HepG2 (cell line): ENCODE results near the gene SREBF1. TPM values are rescaled to one million over a fixed set of nuclear protein-coding genes. Genes with fewer than 3 reads are reported as not detected.

Experiments used
- FIP1L1 ChIP-seq: fragments of 200-400 bp; formaldehyde crosslinking; IDR thresholded peaks from 2 replicates; pipeline ENCODE4 v1.6.1; 2018; ENCODE audit warnings: low read depth, mild to moderate bottlenecking, low read length, moderate library complexity, borderline replicate concordance; ENCODE audit not compliant: insufficient read depth
- GATAD1 ChIP-seq: IDR thresholded peaks from 2 replicates; pipeline ENCODE4 v1.6.1; 2016; ENCODE audit warnings: missing genetic modification reagents, missing compliant biosample characterization
- IRF2 ChIP-seq: IDR thresholded peaks from 2 replicates; pipeline ENCODE4 v1.6.1; 2018; ENCODE audit warnings: missing genetic modification reagents, missing compliant biosample characterization
- MZF1 ChIP-seq: sonication (generic); formaldehyde crosslinking; IDR thresholded peaks from 2 replicates; pipeline ENCODE4 v1.8.1; 2023; ENCODE audit warnings: mild to moderate bottlenecking, missing genetic modification reagents, borderline replicate concordance
- NCOR1 ChIP-seq: fragments of 200-600 bp; sonication (generic); IDR thresholded peaks from 2 replicates; pipeline ENCODE4 v1.7.0; 2017; ENCODE audit warnings: antibody characterized with exemption, low read length, borderline replicate concordance
- PAF1 ChIP-seq: IDR thresholded peaks from 2 replicates; pipeline ENCODE4 v1.6.1; 2016; ENCODE audit warnings: missing genetic modification reagents, missing compliant biosample characterization
- POGZ ChIP-seq: sonication (generic); formaldehyde crosslinking; IDR thresholded peaks from 2 replicates; pipeline ENCODE4 v1.4.0; 2020; ENCODE audit warnings: mild to moderate bottlenecking, missing genetic modification reagents
- SAP130 ChIP-seq: IDR thresholded peaks from 2 replicates; pipeline ENCODE4 v1.6.1; 2016; ENCODE audit warnings: low read depth
- SMARCC2 ChIP-seq: fragments of 450-650 bp; IDR thresholded peaks from 2 replicates; pipeline ENCODE4 v1.6.1; 2017; ENCODE audit warnings: antibody characterized with exemption, mild to moderate bottlenecking
- U2AF1 ChIP-seq: fragments of 200-400 bp; formaldehyde crosslinking; optimal IDR thresholded peaks from 2 replicates; pipeline ENCODE3; 2017; ENCODE audit warnings: mild to moderate bottlenecking, low read depth, low read length
- ZNF274 ChIP-seq: sonication (generic); formaldehyde crosslinking; IDR thresholded peaks from 2 replicates; pipeline ENCODE4 v1.5.1; 2020; ENCODE audit warnings: mild to moderate bottlenecking, missing genetic modification reagents
- ZNF382 ChIP-seq: sonication (generic); formaldehyde crosslinking; IDR thresholded peaks from 2 replicates; pipeline ENCODE4 v1.5.0; 2020; ENCODE audit warnings: missing genetic modification reagents, mild to moderate bottlenecking, borderline replicate concordance
- ZNF567 ChIP-seq: sonication (generic); formaldehyde crosslinking; IDR thresholded peaks from 2 replicates; pipeline ENCODE4 v1.8.1; 2023; ENCODE audit warnings: mild to moderate bottlenecking, missing genetic modification reagents, borderline replicate concordance
- polyA plus RNA-seq, 8 experiments: library from polyadenylated mRNA; depleted of rRNA in 3 of 8; stranded (reverse) in 7 of 8; unstranded in 1 of 8; fragments of >200 nt; fragmentation: Illumina TruSeq in 4 of 8; extraction: Trizol in 4 of 8; gene quantifications; 2 replicates each; pipeline versions ENCODE4 v1.2.1 to v1.2.3, GENCODE V29; 2011 to 2016; ENCODE audit warnings: low read depth in 4 of 8, missing spikeins in 1 of 8, mixed read lengths in 1 of 8; ENCODE audit not compliant: insufficient read depth in 1 of 8
- total RNA-seq, 5 experiments: library from RNA; depleted of rRNA; stranded (reverse); fragments of >200 nt; fragmentation: Illumina TruSeq; extraction: Trizol; gene quantifications; 2 replicates each; pipeline ENCODE4 v1.2.3, GENCODE V29; 2016; ENCODE audit warnings: low read depth in 1 of 5
- TF ChIP-seq, protein P1 (sequence below): sonication (generic); formaldehyde crosslinking; IDR thresholded peaks from 2 replicates; pipeline ENCODE4 v1.5.0; 2020; ENCODE audit warnings: mild to moderate bottlenecking, missing genetic modification reagents
- TF ChIP-seq, protein P2 (sequence below): sonication (generic); formaldehyde crosslinking; IDR thresholded peaks from 2 replicates; pipeline ENCODE4 v1.4.0; 2020; ENCODE audit warnings: missing genetic modification reagents
- TF ChIP-seq, protein P3 (sequence below): sonication (generic); formaldehyde crosslinking; IDR thresholded peaks from 2 replicates; pipeline ENCODE4 v1.5.0; 2020; ENCODE audit warnings: mild to moderate bottlenecking, missing genetic modification reagents, borderline replicate concordance
- TF ChIP-seq, protein P4 (sequence below): sonication (generic); formaldehyde crosslinking; IDR thresholded peaks from 2 replicates; pipeline ENCODE4 v1.8.1; 2023; ENCODE audit warnings: mild to moderate bottlenecking, moderate library complexity, missing genetic modification reagents
- TF ChIP-seq, protein P5 (sequence below): sonication (generic); formaldehyde crosslinking; IDR thresholded peaks from 2 replicates; pipeline ENCODE4 v1.4.0; 2020; ENCODE audit warnings: missing genetic modification reagents
- TF ChIP-seq, protein P6 (sequence below): sonication (generic); formaldehyde crosslinking; IDR thresholded peaks from 2 replicates; pipeline ENCODE4 v1.8.0; 2022; ENCODE audit warnings: mild to moderate bottlenecking, missing genetic modification reagents, moderate library complexity
- TF ChIP-seq, protein P7 (sequence below): sonication (generic); formaldehyde crosslinking; IDR thresholded peaks from 2 replicates; pipeline ENCODE4 v1.4.0; 2020; ENCODE audit warnings: mild to moderate bottlenecking, missing genetic modification reagents

Gene SREBF1
- total and polyA plus RNA-seq, 2 of the 13 experiments (the other 11 are each of a cell fraction or from before 2014, with no cell fraction given), result 34.3 to 38.0 TPM

DNA sequence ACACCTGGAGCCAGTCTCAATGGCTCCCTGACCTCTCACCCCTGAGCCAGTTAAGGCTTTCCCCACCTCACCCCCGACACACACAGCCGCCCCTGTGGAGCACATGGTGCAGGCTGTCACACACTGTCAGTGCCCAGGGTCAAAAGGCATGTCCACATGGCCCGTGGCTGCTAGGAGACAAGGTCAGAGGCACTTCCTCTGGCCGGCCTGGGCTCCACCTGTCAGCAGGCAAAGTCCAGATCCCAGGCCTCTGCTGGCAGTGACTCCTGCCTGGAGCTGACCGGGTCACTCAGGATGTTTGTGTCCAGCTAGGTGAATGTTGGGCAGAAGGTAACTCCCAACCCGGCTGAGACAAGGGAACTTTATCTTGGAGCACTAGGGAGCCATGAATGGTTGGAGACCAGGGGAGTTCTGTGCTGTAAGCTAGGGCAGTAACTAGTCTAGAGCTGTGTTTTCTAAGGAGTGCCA is 6.0 kb downstream of the SREBF1 start (continued):
- TF ChIP-seq, protein P1, sequence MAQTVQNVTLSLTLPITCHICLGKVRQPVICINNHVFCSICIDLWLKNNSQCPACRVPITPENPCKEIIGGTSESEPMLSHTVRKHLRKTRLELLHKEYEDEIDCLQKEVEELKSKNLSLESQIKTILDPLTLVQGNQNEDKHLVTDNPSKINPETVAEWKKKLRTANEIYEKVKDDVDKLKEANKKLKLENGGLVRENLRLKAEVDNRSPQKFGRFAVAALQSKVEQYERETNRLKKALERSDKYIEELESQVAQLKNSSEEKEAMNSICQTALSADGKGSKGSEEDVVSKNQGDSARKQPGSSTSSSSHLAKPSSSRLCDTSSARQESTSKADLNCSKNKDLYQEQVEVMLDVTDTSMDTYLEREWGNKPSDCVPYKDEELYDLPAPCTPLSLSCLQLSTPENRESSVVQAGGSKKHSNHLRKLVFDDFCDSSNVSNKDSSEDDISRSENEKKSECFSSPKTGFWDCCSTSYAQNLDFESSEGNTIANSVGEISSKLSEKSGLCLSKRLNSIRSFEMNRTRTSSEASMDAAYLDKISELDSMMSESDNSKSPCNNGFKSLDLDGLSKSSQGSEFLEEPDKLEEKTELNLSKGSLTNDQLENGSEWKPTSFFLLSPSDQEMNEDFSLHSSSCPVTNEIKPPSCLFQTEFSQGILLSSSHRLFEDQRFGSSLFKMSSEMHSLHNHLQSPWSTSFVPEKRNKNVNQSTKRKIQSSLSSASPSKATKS (CRISPR knock-in tag), result no peak
- TF ChIP-seq SMARCC2 (no peak), SAP130 (CRISPR knock-in tag) (peak; percentile 100), NCOR1 (peak; percentile 91), IRF2 (CRISPR knock-in tag) (peak; percentile 72; the same call in 1 of the 2 replicates), FIP1L1 (no peak), GATAD1 (CRISPR knock-in tag) (peak; percentile 68), ZNF382 (CRISPR knock-in tag) (no peak), MZF1 (CRISPR knock-in tag) (no peak), POGZ (0 out of 2 replicates have a peak, but pooled peaks have one; percentile 10), PAF1 (no peak), ZNF567 (CRISPR knock-in tag) (no peak; the same call in 1 of the 2 replicates), ZNF274 (CRISPR knock-in tag) (no peak), U2AF1 (peak; percentile 74)
- TF ChIP-seq, protein P2, sequence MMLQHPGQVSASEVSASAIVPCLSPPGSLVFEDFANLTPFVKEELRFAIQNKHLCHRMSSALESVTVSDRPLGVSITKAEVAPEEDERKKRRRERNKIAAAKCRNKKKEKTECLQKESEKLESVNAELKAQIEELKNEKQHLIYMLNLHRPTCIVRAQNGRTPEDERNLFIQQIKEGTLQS, result peak; percentile 53; the same call in 1 of the 2 replicates
- TF ChIP-seq, protein P3, sequence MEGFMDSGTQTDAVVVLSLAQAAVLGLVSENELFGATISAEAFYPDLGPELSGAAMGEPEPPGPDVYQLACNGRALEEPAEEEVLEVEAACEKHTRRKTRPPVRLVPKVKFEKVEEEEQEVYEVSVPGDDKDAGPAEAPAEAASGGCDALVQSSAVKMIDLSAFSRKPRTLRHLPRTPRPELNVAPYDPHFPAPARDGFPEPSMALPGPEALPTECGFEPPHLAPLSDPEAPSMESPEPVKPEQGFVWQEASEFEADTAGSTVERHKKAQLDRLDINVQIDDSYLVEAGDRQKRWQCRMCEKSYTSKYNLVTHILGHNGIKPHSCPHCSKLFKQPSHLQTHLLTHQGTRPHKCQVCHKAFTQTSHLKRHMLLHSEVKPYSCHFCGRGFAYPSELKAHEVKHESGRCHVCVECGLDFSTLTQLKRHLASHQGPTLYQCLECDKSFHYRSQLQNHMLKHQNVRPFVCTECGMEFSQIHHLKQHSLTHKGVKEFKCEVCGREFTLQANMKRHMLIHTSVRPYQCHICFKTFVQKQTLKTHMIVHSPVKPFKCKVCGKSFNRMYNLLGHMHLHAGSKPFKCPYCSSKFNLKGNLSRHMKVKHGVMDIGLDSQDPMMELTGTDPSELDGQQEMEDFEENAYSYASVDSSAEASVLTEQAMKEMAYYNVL, result no peak; the same call in 1 of the 2 replicates
- TF ChIP-seq, protein P4, sequence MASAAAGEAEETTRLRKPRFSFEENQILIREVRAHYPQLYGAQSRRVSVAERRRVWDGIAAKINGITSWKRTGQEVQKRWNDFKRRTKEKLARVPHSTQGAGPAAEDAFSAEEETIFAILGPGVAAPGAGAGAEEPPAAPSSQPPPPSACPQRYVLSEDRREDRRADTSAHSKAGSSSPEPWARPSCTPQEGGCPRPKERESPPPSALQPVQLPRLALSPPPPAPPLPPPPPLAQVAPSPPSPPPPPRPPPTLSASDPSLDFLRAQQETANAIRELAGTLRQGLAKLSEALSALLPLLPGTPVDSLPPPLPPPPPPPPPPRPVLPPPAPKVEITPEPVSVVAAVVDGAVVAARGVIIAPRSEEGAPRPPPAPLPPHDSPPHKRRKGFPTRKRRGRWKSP (CRISPR knock-in tag), result 0 out of 2 replicates have a peak, but pooled peaks have one; percentile 60
- TF ChIP-seq, protein P5, sequence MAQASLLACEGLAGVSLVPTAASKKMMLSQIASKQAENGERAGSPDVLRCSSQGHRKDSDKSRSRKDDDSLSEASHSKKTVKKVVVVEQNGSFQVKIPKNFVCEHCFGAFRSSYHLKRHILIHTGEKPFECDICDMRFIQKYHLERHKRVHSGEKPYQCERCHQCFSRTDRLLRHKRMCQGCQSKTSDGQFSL (CRISPR knock-in tag), result no peak
- TF ChIP-seq, protein P6, sequence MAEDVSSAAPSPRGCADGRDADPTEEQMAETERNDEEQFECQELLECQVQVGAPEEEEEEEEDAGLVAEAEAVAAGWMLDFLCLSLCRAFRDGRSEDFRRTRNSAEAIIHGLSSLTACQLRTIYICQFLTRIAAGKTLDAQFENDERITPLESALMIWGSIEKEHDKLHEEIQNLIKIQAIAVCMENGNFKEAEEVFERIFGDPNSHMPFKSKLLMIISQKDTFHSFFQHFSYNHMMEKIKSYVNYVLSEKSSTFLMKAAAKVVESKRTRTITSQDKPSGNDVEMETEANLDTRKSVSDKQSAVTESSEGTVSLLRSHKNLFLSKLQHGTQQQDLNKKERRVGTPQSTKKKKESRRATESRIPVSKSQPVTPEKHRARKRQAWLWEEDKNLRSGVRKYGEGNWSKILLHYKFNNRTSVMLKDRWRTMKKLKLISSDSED (CRISPR knock-in tag), result no peak
- TF ChIP-seq, protein P7, sequence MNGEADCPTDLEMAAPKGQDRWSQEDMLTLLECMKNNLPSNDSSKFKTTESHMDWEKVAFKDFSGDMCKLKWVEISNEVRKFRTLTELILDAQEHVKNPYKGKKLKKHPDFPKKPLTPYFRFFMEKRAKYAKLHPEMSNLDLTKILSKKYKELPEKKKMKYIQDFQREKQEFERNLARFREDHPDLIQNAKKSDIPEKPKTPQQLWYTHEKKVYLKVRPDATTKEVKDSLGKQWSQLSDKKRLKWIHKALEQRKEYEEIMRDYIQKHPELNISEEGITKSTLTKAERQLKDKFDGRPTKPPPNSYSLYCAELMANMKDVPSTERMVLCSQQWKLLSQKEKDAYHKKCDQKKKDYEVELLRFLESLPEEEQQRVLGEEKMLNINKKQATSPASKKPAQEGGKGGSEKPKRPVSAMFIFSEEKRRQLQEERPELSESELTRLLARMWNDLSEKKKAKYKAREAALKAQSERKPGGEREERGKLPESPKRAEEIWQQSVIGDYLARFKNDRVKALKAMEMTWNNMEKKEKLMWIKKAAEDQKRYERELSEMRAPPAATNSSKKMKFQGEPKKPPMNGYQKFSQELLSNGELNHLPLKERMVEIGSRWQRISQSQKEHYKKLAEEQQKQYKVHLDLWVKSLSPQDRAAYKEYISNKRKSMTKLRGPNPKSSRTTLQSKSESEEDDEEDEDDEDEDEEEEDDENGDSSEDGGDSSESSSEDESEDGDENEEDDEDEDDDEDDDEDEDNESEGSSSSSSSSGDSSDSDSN (CRISPR knock-in tag), result peak; percentile 85
